Right renal cortex interstitium (tissue), 3 donors: Measurements from ENCODE around the gene TALDO1. TPM values are rescaled to one million over a fixed set of nuclear protein-coding genes. Genes with fewer than 3 reads are reported as not detected.
"Not testable (repeated sequence)": the region's sequence is repeated elsewhere in the genome, so short reads cannot be mapped to it uniquely, and the experiment has no call there.

Experiments
- DNase-seq, 3 donors: peaks; one replicate each; pipeline ENCODE4 v3.0.0-alpha.2; 2013; ENCODE audit warnings: low read depth in 3 of 3, low spot score in 2 of 3
- polyA plus RNA-seq, 3 donors: library from polyadenylated mRNA; unstranded; fragments of 120-200 nt; gene quantifications; one replicate each; pipeline ENCODE4 v1.2.1, GENCODE V29; 2013; ENCODE audit not compliant: insufficient read length in 3 of 3

TALDO1 gene
- polyA plus RNA-seq, 3 donors, result 109 to 129 (median 120) TPM

- no peak for DNase-seq
These were observed 17.7 kb upstream of the TALDO1 start for GRCh38 chr11:729492-730074.

- DNase-seq, result no peak
These were observed 14.2 kb upstream of the TALDO1 start for GRCh38 chr11:733072-733471.

GRCh38 chr11:734541-734940 is 12.7 kb upstream of the TALDO1 start:
- not testable (repeated sequence) for DNase-seq

- DNase-seq, result no peak
These were observed 9.9 kb upstream of the TALDO1 start for GRCh38 chr11:737366-737765.

- DNase-seq, result not testable (repeated sequence)
These were observed 9.4 kb upstream of the TALDO1 start for GRCh38 chr11:737899-738298.

GRCh38 chr11:742156-742546 is 5.1 kb upstream of the TALDO1 start:
- no peak for DNase-seq

- DNase-seq, result no peak
These were observed 4.6 kb upstream of the TALDO1 start for GRCh38 chr11:742571-743201.

GRCh38 chr11:745428-745827 is 1.8 kb upstream of the TALDO1 start:
- DNase-seq, result no peak

- no peak for DNase-seq
These were observed 741 bp upstream of the TALDO1 start for GRCh38 chr11:746289-747157.

- no peak for DNase-seq
These were observed 719 bp downstream of the TALDO1 start for GRCh38 chr11:748007-748359.

GRCh38 chr11:749731-750130 is 2.5 kb downstream of the TALDO1 start:
- no peak for DNase-seq

- DNase-seq, result no peak
These were observed 13.0 kb downstream of the TALDO1 start for GRCh38 chr11:760236-760635.

- DNase-seq, result no peak
These were observed 14.4 kb downstream of the TALDO1 start for GRCh38 chr11:761526-762108.

GRCh38 chr11:762421-763072 is 15.3 kb downstream of the TALDO1 start:
- DNase-seq, result no peak

GRCh38 chr11:763073-763463 is 15.8 kb downstream of the TALDO1 start:
- no peak for DNase-seq

GRCh38 chr11:763549-764321 is 16.5 kb downstream of the TALDO1 start:
- DNase-seq, result no peak

GRCh38 chr11:764322-765024 is 17.2 kb downstream of the TALDO1 start:
- DNase-seq, result no peak

GRCh38 chr11:765025-765801 is 17.9 kb downstream of the TALDO1 start:
- DNase-seq, result no peak

GRCh38 chr11:765802-766091 is 18.5 kb downstream of the TALDO1 start:
- no peak for DNase-seq
